Measurements from ENCODE around the gene TRIO.

GRCh38 chr5:14411216-14411615, 268.1 kb downstream of the TRIO start:
- no peak for TF ChIP-seq POLR2AphosphoS5 (IDR thresholded peaks at IDR 0.05; ENCODE audit: borderline replicate concordance, low read depth, low read length)
- no peak for TF ChIP-seq EZH2 (IDR thresholded peaks at IDR 0.05)
